ENCODE measurements around the gene RNF14. TPM values are rescaled to one million over a fixed set of nuclear protein-coding genes. Genes with fewer than 3 reads are reported as not detected.

RNF14 gene
- total and polyA plus RNA-seq, 4 donors = 22.9 to 50.6 (median 32.5) TPM

- TF ChIP-seq FOXA2 (IDR thresholded peaks at IDR 0.05) (no peak), RXRA (IDR thresholded peaks at IDR 0.05) (no peak), GABPA (IDR thresholded peaks at IDR 0.05 in 1 of 2, conservative IDR thresholded peaks at IDR 0.05 in 1 of 2) (no peak)
These were observed 54.9 kb downstream of the RNF14 start (continued) for GRCh38 chr5:142023836-142024235.

- TF ChIP-seq ATF3 (IDR thresholded peaks at IDR 0.05) (peak; percentile 33), TAF1 (conservative IDR thresholded peaks at IDR 0.05) (peak; percentile 69), FOXA1 (IDR thresholded peaks at IDR 0.05) (no peak), CTCF (IDR thresholded peaks at IDR 0.05; ENCODE audit: low read depth, low read length, missing input control) (no peak), REST (IDR thresholded peaks at IDR 0.05) (peak; percentile 49), EGR1 (IDR thresholded peaks at IDR 0.05; ENCODE audit: low read depth in 2 of 2) (peak in 1 of 2 donors; percentile 12), ZBTB33 (IDR thresholded peaks at IDR 0.05) (peak; percentile 64), RAD21 (IDR thresholded peaks at IDR 0.05) (peak; percentile 19 to 54), HNF4G (IDR thresholded peaks at IDR 0.05) (peak; percentile 12), MAX (IDR thresholded peaks at IDR 0.05) (peak; percentile 65), RXRA (IDR thresholded peaks at IDR 0.05) (peak; percentile 73 to 84), JUND (IDR thresholded peaks at IDR 0.05) (peak in 1 of 2 donors; percentile 14), GABPA (IDR thresholded peaks at IDR 0.05 in 1 of 2, conservative IDR thresholded peaks at IDR 0.05 in 1 of 2) (peak; percentile 83 to 93), HNF4A (conservative IDR thresholded peaks at IDR 0.05) (peak; percentile 55 to 76), YY1 (IDR thresholded peaks at IDR 0.05) (peak; percentile 79), FOXA2 (IDR thresholded peaks at IDR 0.05) (no peak), SP1 (IDR thresholded peaks at IDR 0.05) (peak; percentile 84), NR2F2 (IDR thresholded peaks at IDR 0.05) (peak; percentile 11)
- H3K4me1 ChIP-seq (ENCODE audit: control insufficient read depth in 4 of 4, insufficient read depth in 4 of 4, low read length in 3 of 4) = peaks cover 0 to 10% (median 6%) of the 10 kb centered on the region in 4 donors
- peak overlapping the region; percentile 64 to 68 for H3K27ac ChIP-seq (ENCODE audit: low read depth in 1 of 2, low read length in 2 of 2)
- no peaks in the 10 kb centered on the region for H3K27me3 ChIP-seq (ENCODE audit: control insufficient read depth in 4 of 4, insufficient read depth in 4 of 4, low read length in 3 of 4)
- peak overlapping the region; percentile 59 to 62 (median 60) for H3K4me3 ChIP-seq (ENCODE audit: low read depth in 1 of 3, low read length in 3 of 3)
- peak; percentile 77 for DNase-seq (ENCODE audit: low spot score)
- under 1% methylated on average over 26 of the region's 26 CpGs for WGBS
- peaks cover 0 to 4% (median 0%) of the 10 kb centered on the region in 4 donors for H3K9me3 ChIP-seq (ENCODE audit: control insufficient read depth in 4 of 4, low read length in 3 of 4)
- peak overlapping the region; percentile 8 to 46 for H3K9ac ChIP-seq (ENCODE audit: low read depth in 1 of 2, low read length in 2 of 2)
- H3K36me3 ChIP-seq (ENCODE audit: control insufficient read depth in 4 of 4, insufficient read depth in 3 of 4, low read depth in 1 of 4, low read length in 3 of 4) = no peaks in the 10 kb centered on the region
These were observed 55.9 kb downstream of the RNF14 start for GRCh38 chr5:142024771-142025304.

Data from liver (tissue), 9 donors.